ENCODE results near the gene LAMTOR4. TPM values are rescaled to one million over a fixed set of nuclear protein-coding genes. Genes with fewer than 3 reads are reported as not detected.

Gene LAMTOR4
- total RNA-seq, 1 donor from 2014 or later: 62.7 TPM

DNA sequence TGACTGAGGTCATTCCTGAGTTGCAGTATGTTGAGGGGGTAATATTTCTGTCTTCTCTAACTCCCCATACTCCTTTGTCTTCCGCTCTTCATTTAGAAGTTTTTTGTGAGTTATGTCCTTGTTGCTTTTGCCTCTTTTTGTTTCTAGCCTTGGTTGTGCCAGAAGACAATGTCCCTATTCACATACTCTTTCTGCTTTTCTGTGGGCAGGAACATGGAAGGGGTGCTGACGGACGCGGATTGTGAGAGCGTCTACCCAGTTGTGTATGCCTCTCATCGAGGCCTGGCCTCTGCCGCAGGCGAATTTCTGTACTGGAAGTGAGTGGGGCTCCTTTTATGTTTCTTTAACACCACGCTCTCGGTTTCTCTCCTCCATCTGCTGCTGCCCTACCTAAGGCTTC is 49.5 kb downstream of the LAMTOR4 start:
- peaks cover 24% of the 10 kb centered on the region for H3K27me3 Mint-ChIP-seq (ENCODE audit: low read depth, unreplicated experiment)
- H2AFZ ChIP-seq (ENCODE audit: low read depth, low read length): no peak overlapping the region
- no peak overlapping the region for H3K4me2 ChIP-seq (ENCODE audit: low read length)
- H3K4me1 Mint-ChIP-seq (ENCODE audit: low read depth, unreplicated experiment): peaks cover 7% of the 10 kb centered on the region
- no peaks in the 10 kb centered on the region for H3K9me3 ChIP-seq (ENCODE audit: insufficient read depth, low read depth, low read length)
- H3K36me3 ChIP-seq (ENCODE audit: insufficient read depth, low read length): no peaks in the 10 kb centered on the region
- no peak overlapping the region for H3K4me3 ChIP-seq (ENCODE audit: insufficient read depth, low read depth, low read length)
- H3K27ac Mint-ChIP-seq (ENCODE audit: unreplicated experiment): no peak overlapping the region
- TF ChIP-seq, protein P1, sequence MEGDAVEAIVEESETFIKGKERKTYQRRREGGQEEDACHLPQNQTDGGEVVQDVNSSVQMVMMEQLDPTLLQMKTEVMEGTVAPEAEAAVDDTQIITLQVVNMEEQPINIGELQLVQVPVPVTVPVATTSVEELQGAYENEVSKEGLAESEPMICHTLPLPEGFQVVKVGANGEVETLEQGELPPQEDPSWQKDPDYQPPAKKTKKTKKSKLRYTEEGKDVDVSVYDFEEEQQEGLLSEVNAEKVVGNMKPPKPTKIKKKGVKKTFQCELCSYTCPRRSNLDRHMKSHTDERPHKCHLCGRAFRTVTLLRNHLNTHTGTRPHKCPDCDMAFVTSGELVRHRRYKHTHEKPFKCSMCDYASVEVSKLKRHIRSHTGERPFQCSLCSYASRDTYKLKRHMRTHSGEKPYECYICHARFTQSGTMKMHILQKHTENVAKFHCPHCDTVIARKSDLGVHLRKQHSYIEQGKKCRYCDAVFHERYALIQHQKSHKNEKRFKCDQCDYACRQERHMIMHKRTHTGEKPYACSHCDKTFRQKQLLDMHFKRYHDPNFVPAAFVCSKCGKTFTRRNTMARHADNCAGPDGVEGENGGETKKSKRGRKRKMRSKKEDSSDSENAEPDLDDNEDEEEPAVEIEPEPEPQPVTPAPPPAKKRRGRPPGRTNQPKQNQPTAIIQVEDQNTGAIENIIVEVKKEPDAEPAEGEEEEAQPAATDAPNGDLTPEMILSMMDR (IDR thresholded peaks at IDR 0.05; ENCODE audit: insufficient read depth, low read depth, low read length): no peak
- no peak for TF ChIP-seq EZH2 (IDR thresholded peaks at IDR 0.05; ENCODE audit: insufficient read depth, low read length)
- H3K4me1 ChIP-seq (ENCODE audit: insufficient read depth, low read length): no peaks in the 10 kb centered on the region
- FAIRE-seq (no peak), DNase-seq (ENCODE audit: low read depth) (no peak)
- no peak overlapping the region for H3K27ac ChIP-seq (ENCODE audit: low read depth, low read length)
- H3K36me3 Mint-ChIP-seq (ENCODE audit: low read depth, unreplicated experiment): no peaks in the 10 kb centered on the region
- H3K27me3 ChIP-seq (ENCODE audit: insufficient read depth, low read length): peaks cover 9% of the 10 kb centered on the region
- no peaks in the 10 kb centered on the region for H3K79me2 ChIP-seq (ENCODE audit: insufficient read depth, low read length)
- H3K4me3 Mint-ChIP-seq (ENCODE audit: unreplicated experiment): no peak overlapping the region
- no peak overlapping the region for H3K9ac ChIP-seq (ENCODE audit: low read length)
- H4K20me1 ChIP-seq (ENCODE audit: insufficient read depth, low read length): no peaks in the 10 kb centered on the region
- H3K9me3 Mint-ChIP-seq (ENCODE audit: unreplicated experiment): peaks cover 1% of the 10 kb centered on the region

DNA sequence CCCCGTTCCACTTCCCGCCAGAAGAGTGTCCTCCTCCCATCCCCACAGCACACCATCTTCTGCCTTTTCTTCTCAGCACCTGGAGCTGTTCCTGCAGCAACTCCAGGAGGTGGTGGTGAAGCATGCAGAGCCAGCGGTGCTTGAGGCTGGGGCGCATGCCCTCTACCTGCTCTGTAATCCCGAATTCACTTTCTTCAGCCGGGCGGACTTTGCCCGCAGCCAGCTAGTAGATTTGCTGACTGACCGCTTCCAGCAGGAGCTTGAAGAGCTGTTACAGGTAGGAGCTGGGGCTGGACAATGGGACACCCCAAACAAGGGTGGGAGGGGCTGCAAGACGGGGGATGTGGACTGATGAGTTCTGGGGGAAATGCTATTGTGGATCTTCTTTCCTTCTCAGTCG is 52.0 kb downstream of the LAMTOR4 start:
- FAIRE-seq (no peak), DNase-seq (ENCODE audit: low read depth) (no peak)
- H3K4me3 Mint-ChIP-seq (ENCODE audit: unreplicated experiment): no peak overlapping the region
- no peak for TF ChIP-seq EZH2 (IDR thresholded peaks at IDR 0.05; ENCODE audit: insufficient read depth, low read length)
- TF ChIP-seq, protein P1 (IDR thresholded peaks at IDR 0.05; ENCODE audit: insufficient read depth, low read depth, low read length): no peak
- no peak overlapping the region for H3K27ac ChIP-seq (ENCODE audit: low read depth, low read length)
- H4K20me1 ChIP-seq (ENCODE audit: insufficient read depth, low read length): no peaks in the 10 kb centered on the region
- peaks cover 9% of the 10 kb centered on the region for H3K27me3 ChIP-seq (ENCODE audit: insufficient read depth, low read length)
- no peaks in the 10 kb centered on the region for H3K36me3 Mint-ChIP-seq (ENCODE audit: low read depth, unreplicated experiment)
- no peak overlapping the region for H3K27ac Mint-ChIP-seq (ENCODE audit: unreplicated experiment)
- no peaks in the 10 kb centered on the region for H3K4me1 ChIP-seq (ENCODE audit: insufficient read depth, low read length)
- H3K27me3 Mint-ChIP-seq (ENCODE audit: low read depth, unreplicated experiment): peaks cover 24% of the 10 kb centered on the region
- peaks cover 1% of the 10 kb centered on the region for H3K9me3 Mint-ChIP-seq (ENCODE audit: unreplicated experiment)
- no peak overlapping the region for H3K4me3 ChIP-seq (ENCODE audit: insufficient read depth, low read depth, low read length)
- no peak overlapping the region for H2AFZ ChIP-seq (ENCODE audit: low read depth, low read length)
- H3K4me2 ChIP-seq (ENCODE audit: low read length): no peak overlapping the region
- no peaks in the 10 kb centered on the region for H3K79me2 ChIP-seq (ENCODE audit: insufficient read depth, low read length)
- no peak overlapping the region for H3K9ac ChIP-seq (ENCODE audit: low read length)
- H3K4me1 Mint-ChIP-seq (ENCODE audit: low read depth, unreplicated experiment): peaks cover 7% of the 10 kb centered on the region
- H3K36me3 ChIP-seq (ENCODE audit: insufficient read depth, low read length): no peaks in the 10 kb centered on the region
- no peaks in the 10 kb centered on the region for H3K9me3 ChIP-seq (ENCODE audit: insufficient read depth, low read depth, low read length)

Small RNAs within 50 kb of the gene (microRNA-seq; reads per million reads assigned to microRNA genes)
- 1.6 reads per million for gene MIR4658

Other genes starting within 250 kb of the LAMTOR4 start
- 4.1 and 4.6 TPM in 2 replicates for gene TRIM4, start 229.4 kb upstream of the LAMTOR4 start, total RNA-seq
- not detected in 2 replicates for gene GJC3, start 219.3 kb upstream of the LAMTOR4 start, total RNA-seq
- gene AZGP1, start 172.9 kb upstream of the LAMTOR4 start, total RNA-seq: not detected in 2 replicates
- gene ZKSCAN1, start 133.3 kb upstream of the LAMTOR4 start, total RNA-seq: 70.3 and 70.8 TPM in 2 replicates
- 10.1 and 11.1 TPM in 2 replicates for gene ZSCAN21, start 99.1 kb upstream of the LAMTOR4 start, total RNA-seq
- gene ZNF3, start 67.2 kb upstream of the LAMTOR4 start, total RNA-seq: 24.0 TPM in 2 replicates
- 87.9 and 95.3 TPM in 2 replicates for gene COPS6, start 59.9 kb upstream of the LAMTOR4 start, total RNA-seq
- gene MCM7, start 47.5 kb upstream of the LAMTOR4 start, total RNA-seq: 39.7 and 55.2 TPM in 2 replicates
- 14.7 and 15.5 TPM in 2 replicates for gene AP4M1, start 47.3 kb upstream of the LAMTOR4 start, total RNA-seq
- gene TAF6, start 29.6 kb upstream of the LAMTOR4 start, total RNA-seq: 35.7 and 47.0 TPM in 2 replicates
- 16.4 and 18.5 TPM in 2 replicates for gene CNPY4, start 29.3 kb upstream of the LAMTOR4 start, total RNA-seq
- 2.3 and 2.7 TPM in 2 replicates for gene MBLAC1, start 22.0 kb upstream of the LAMTOR4 start, total RNA-seq
- gene TRAPPC14, start 9.8 kb downstream of the LAMTOR4 start, total RNA-seq: 18.7 and 19.5 TPM in 2 replicates
- gene GAL3ST4, start 19.7 kb downstream of the LAMTOR4 start, total RNA-seq: 3.1 and 3.4 TPM in 2 replicates
- 6.5 and 7.6 TPM in 2 replicates for gene GPC2, start 28.5 kb downstream of the LAMTOR4 start, total RNA-seq
- 0.34 and 0.36 TPM in 2 replicates for gene STAG3, start 29.0 kb downstream of the LAMTOR4 start, total RNA-seq
- gene PVRIG, start 71.0 kb downstream of the LAMTOR4 start, total RNA-seq: not detected in 2 replicates
- not detected in 2 replicates for gene SPDYE3, start 158.8 kb downstream of the LAMTOR4 start, total RNA-seq
- 19.9 and 21.1 TPM in 2 replicates for gene PILRB, start 209.2 kb downstream of the LAMTOR4 start, total RNA-seq
- gene PILRA, start 224.6 kb downstream of the LAMTOR4 start, total RNA-seq: 2.3 and 3.0 TPM in 2 replicates